Calu3 (cell line): Measurements from ENCODE around the gene BIN1. TPM values are rescaled to one million over a fixed set of nuclear protein-coding genes. Genes with fewer than 3 reads are reported as not detected.

ENCODE experiments used
- BruUV-seq: library from RNA; stranded (reverse); fragments of 400-500 nt; replicated peaks from 2 replicates; lab custom pipeline; 2021; lab: Mats Ljungman, UMichigan
- CTCF ChIA-PET: fragments of 300-600 bp; sonication (Branson Sonifier 250); formaldehyde crosslinking; loops from one replicate; lab custom pipeline; 2022; ENCODE audit warnings: antibody characterized with exemption; lab: Charles Lee
- DNase-seq: peaks from one replicate; pipeline ENCODE4 v3.0.0; 2022
- H3K27ac Mint-ChIP-seq: one replicate; pipeline ENCODE4 v1.8.0; 2022; ENCODE audit warnings: mixed read lengths; ENCODE audit not compliant: unreplicated experiment
- H3K27me3 Mint-ChIP-seq: one replicate; pipeline ENCODE4 v1.8.0; 2022; ENCODE audit warnings: mixed read lengths; ENCODE audit not compliant: unreplicated experiment
- H3K36me3 Mint-ChIP-seq: one replicate; pipeline ENCODE4 v1.8.0; 2022; ENCODE audit warnings: mild to moderate bottlenecking, moderate library complexity, mixed read lengths; ENCODE audit not compliant: insufficient read depth, unreplicated experiment
- H3K4me1 Mint-ChIP-seq: one replicate; pipeline ENCODE4 v1.8.0; 2022; ENCODE audit warnings: mild to moderate bottlenecking, low read depth, mixed read lengths; ENCODE audit not compliant: unreplicated experiment
- H3K4me3 Mint-ChIP-seq: one replicate; pipeline ENCODE4 v1.8.0; 2022; ENCODE audit warnings: mild to moderate bottlenecking, low read depth, moderate library complexity, mixed read lengths; ENCODE audit not compliant: unreplicated experiment
- H3K9me3 Mint-ChIP-seq: one replicate; pipeline ENCODE4 v1.8.0; 2022; ENCODE audit warnings: low read depth, mixed read lengths; ENCODE audit not compliant: unreplicated experiment
- intact Hi-C: fragments of 100-400 bp; cut with micrococcal nuclease; formaldehyde crosslinking; loops from one replicate; pipeline ENCODE4 v1.10.0; 2022; ENCODE audit not compliant: unreplicated experiment
- total RNA-seq: library from RNA; stranded (reverse); gene quantifications from 2 replicates; pipeline ENCODE4 v1.2.3, GENCODE V29; 2022
- TF ChIP-seq, protein P1 (sequence below): fragments of 200-600 bp; IDR thresholded peaks from one replicate; pipeline ENCODE4 v1.8.0; 2022; ENCODE audit warnings: antibody characterized with exemption; ENCODE audit not compliant: unreplicated experiment

Gene BIN1
- total RNA-seq, 1 experiment from 2014 or later, result 52.8 TPM

DNA sequence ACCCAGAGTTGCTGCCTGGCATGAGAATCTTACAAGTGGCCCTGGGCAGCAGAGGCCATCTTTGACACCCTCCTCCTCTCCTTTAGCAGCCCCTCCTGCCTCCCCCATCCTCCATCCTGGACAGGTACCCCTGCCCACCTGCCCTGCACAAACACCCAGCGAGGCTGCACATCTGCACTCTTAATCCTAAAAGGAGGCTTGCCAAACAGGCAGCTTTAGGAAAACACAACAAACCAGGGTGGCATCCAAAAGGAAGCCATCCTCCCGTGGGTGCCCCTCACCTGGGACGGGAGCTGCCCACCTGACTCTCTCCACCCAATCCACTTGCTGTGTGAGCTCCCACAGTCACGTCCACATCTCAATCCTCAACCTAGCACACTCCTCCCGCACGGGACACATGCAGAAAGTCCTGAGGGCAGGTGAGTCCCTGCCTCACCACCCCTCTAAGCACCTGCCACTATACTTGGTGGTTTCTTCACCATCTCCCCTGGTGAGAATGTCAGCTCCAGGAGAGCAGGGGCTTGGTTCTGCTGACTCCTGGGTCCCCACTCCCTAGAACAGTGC lies 5.8 kb downstream of the BIN1 start:
- CTCF ChIA-PET, result interaction anchor here (1.5 to 1.7 kb wide), 2 partner anchors 16 to 21 kb away, joined by 3 to 7 read pairs; no protein-coding TSS in a partner anchor
- Mint-ChIP-seq H3K4me3 (peak overlapping the region; percentile 57), H3K27me3 (no peaks in the 10 kb centered on the region), H3K9me3 (no peaks in the 10 kb centered on the region), H3K36me3 (peaks cover 27% of the 10 kb centered on the region), H3K4me1 (peaks cover 60% of the 10 kb centered on the region), H3K27ac (peak overlapping the region; percentile 84)
- DNase-seq, result no peak
- no TSS peak for BruUV-seq
- TF ChIP-seq, protein P1, sequence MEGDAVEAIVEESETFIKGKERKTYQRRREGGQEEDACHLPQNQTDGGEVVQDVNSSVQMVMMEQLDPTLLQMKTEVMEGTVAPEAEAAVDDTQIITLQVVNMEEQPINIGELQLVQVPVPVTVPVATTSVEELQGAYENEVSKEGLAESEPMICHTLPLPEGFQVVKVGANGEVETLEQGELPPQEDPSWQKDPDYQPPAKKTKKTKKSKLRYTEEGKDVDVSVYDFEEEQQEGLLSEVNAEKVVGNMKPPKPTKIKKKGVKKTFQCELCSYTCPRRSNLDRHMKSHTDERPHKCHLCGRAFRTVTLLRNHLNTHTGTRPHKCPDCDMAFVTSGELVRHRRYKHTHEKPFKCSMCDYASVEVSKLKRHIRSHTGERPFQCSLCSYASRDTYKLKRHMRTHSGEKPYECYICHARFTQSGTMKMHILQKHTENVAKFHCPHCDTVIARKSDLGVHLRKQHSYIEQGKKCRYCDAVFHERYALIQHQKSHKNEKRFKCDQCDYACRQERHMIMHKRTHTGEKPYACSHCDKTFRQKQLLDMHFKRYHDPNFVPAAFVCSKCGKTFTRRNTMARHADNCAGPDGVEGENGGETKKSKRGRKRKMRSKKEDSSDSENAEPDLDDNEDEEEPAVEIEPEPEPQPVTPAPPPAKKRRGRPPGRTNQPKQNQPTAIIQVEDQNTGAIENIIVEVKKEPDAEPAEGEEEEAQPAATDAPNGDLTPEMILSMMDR, result no peak
- intact Hi-C loops, result loop anchor here (5.0 to 10.0 kb wide), 2 partner anchors 34 to 64 kb away; no protein-coding TSS in a partner anchor

GRCh38 chr2:127100251-127101047 lies 6.5 kb downstream of the BIN1 start:
- CTCF ChIA-PET, result interaction anchor here (0.7 to 1.7 kb wide), 3 partner anchors 16 to 32 kb away, joined by 3 to 7 read pairs (median 4); no protein-coding TSS in a partner anchor
- TF ChIP-seq, protein P1, result no peak
- no peaks in the 10 kb centered on the region for H3K9me3 Mint-ChIP-seq
- peak overlapping the region; percentile 57 for H3K4me3 Mint-ChIP-seq
- peaks cover 20% of the 10 kb centered on the region for H3K36me3 Mint-ChIP-seq
- H3K27me3 Mint-ChIP-seq, result no peaks in the 10 kb centered on the region
- H3K27ac Mint-ChIP-seq, result peak overlapping the region; percentile 84
- peaks cover 60% of the 10 kb centered on the region for H3K4me1 Mint-ChIP-seq
- DNase-seq, result peak; percentile 81
- no TSS peak for BruUV-seq
- intact Hi-C loops, result loop anchor here (5.0 to 10.0 kb wide), 2 partner anchors 33 to 64 kb away; no protein-coding TSS in a partner anchor

DNA sequence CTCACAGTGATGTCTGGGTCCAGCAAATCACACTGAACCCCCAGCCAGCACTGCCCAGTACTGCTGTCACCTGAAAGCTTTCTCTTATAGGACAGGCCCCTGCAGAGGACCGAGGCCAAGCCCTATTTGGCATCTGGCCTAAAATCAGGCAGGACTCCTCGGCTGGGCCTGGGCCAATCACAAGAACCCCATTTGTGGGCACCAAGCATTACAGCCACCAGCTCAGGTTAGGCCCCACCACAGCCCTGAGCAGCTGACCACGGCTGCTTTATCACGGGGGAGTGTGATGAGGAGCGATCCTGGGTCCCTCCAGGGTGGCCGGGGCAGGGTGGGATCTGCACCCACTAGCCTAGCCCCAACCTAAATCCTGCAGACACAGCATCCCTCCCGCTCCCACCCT lies 8.2 kb downstream of the BIN1 start:
- intact Hi-C loops, result no loop called here
- Mint-ChIP-seq H3K27ac (no peak overlapping the region), H3K4me1 (peaks cover 56% of the 10 kb centered on the region), H3K4me3 (no peak overlapping the region), H3K36me3 (peaks cover 15% of the 10 kb centered on the region), H3K9me3 (no peaks in the 10 kb centered on the region), H3K27me3 (no peaks in the 10 kb centered on the region)
- DNase-seq, result peak; percentile 25
- CTCF ChIA-PET, result interaction anchor here (0.5 kb wide), 1 partner anchor 18 kb away, joined by 3 read pairs; no protein-coding TSS in a partner anchor
- TF ChIP-seq, protein P1, result no peak
- no TSS peak for BruUV-seq

DNA sequence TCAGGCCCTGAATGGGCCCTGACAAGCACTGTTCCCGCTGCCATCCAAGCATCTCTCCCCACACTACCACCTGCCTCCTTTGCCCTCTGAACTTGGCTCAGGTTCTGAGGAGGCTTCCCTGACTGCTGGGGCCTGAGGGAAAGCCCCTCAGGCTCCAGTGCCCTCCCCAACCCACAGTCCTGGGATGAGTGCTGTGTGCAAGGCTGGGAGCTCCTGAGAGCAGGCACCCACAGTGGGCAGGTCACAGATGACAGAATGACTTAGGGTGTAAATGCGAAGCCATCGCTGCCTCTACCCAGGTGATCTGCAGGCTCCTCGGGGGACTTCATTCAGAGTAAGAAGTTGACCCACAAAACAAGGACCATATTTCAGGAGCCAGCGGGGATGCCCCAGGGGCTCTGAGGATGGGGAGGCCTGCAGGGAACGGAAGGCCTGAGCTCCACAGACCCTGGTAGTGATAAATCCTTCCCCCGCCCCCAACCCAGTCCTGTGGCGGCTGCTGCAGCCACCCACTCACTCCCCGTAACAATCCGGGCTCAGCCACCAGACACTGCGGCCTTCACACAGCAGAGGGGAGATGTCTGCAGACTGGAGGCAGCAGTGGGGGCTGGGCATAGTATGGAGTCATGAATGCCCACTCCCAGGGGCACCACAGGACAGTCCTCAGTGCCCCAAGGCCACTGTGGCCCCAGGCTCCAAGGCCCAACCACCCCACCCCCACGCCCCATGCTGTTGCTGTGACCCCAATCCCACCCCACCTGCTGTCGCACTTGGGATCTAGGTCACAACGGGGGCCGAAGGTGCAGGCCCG lies 8.9 kb downstream of the BIN1 start:
- Mint-ChIP-seq H3K4me3 (no peak overlapping the region), H3K4me1 (peaks cover 58% of the 10 kb centered on the region), H3K27ac (no peak overlapping the region), H3K9me3 (no peaks in the 10 kb centered on the region), H3K27me3 (no peaks in the 10 kb centered on the region), H3K36me3 (peaks cover 15% of the 10 kb centered on the region)
- TF ChIP-seq, protein P1, result no peak
- BruUV-seq, result no TSS peak
- no peak for DNase-seq
- intact Hi-C loops, result no loop called here
- CTCF ChIA-PET, result interaction anchor here (0.5 kb wide), 1 partner anchor 19 kb away, joined by 3 read pairs; no protein-coding TSS in a partner anchor
